K562 (cell line): ENCODE results near the gene MEIG1.

Source experiments
- CTCF ChIP-seq, 3 experiments: IDR thresholded peaks in 2 of 3; conservative IDR thresholded peaks in 1 of 3; 2 replicates each; pipeline ENCODE4 v1.5.1; 2011 to 2012; ENCODE audit warnings: low read length in 3 of 3, mild to moderate bottlenecking in 3 of 3, control low read depth in 2 of 3, improper control_type of control experiment in 1 of 3, inconsistent platforms in 1 of 3, low read depth in 1 of 3, mixed read lengths in 1 of 3, moderate library complexity in 1 of 3; ENCODE audit not compliant: insufficient read depth in 2 of 3
- FOXM1 ChIP-seq, 2 experiments: fragments of 450-650 bp in 1 of 2; sonication (generic) in 1 of 2; formaldehyde crosslinking in 1 of 2; IDR thresholded peaks; 2 replicates each; pipeline versions ENCODE4 v1.6.1 to v1.9.0; 2017 to 2022; ENCODE audit warnings: low read depth in 2 of 2, mild to moderate bottlenecking in 2 of 2, missing genetic modification reagents in 1 of 2, moderate library complexity in 1 of 2
- GABPB1 ChIP-seq: sonication (generic); formaldehyde crosslinking; IDR thresholded peaks from 2 replicates; pipeline ENCODE4 v1.8.0; 2022; ENCODE audit warnings: mild to moderate bottlenecking, missing genetic modification reagents
- HBP1 ChIP-seq: fragments of 450-650 bp; formaldehyde crosslinking; IDR thresholded peaks from 2 replicates; pipeline ENCODE4 v1.4.0; 2022; ENCODE audit warnings: missing genetic modification characterization
- MCM2 ChIP-seq: fragments of 450-650 bp; IDR thresholded peaks from 2 replicates; pipeline ENCODE4 v1.6.1; 2017; ENCODE audit warnings: low read depth, mild to moderate bottlenecking
- POLR2AphosphoS2 ChIP-seq: IDR thresholded peaks from 2 replicates; pipeline ENCODE4 v1.6.1; 2012; ENCODE audit warnings: low read length, improper control_type of control experiment
- REST ChIP-seq, 2 experiments: fragments of 450-650 bp; formaldehyde crosslinking in 1 of 2; IDR thresholded peaks; 2 replicates each; pipeline versions ENCODE4 v1.4.0 to v1.6.1; 2014 to 2020; ENCODE audit warnings: mild to moderate bottlenecking in 2 of 2, borderline replicate concordance in 1 of 2, low read depth in 1 of 2
- SAFB ChIP-seq: fragments of 200-400 bp; formaldehyde crosslinking; IDR thresholded peaks from 2 replicates; pipeline ENCODE4 v1.6.1; 2017; ENCODE audit warnings: low read depth, low read length, borderline replicate concordance
- SP1 ChIP-seq: sonication (generic); formaldehyde crosslinking; IDR thresholded peaks from 2 replicates; pipeline ENCODE4 v1.8.1; 2022; ENCODE audit warnings: mild to moderate bottlenecking, missing genetic modification reagents
- TAF1 ChIP-seq: IDR thresholded peaks from 2 replicates; pipeline ENCODE4 v1.6.1; 2011; ENCODE audit warnings: mild to moderate bottlenecking, low read length, moderate library complexity; ENCODE audit not compliant: insufficient read depth, control insufficient read depth, severe bottlenecking; ENCODE audit errors: extremely low read depth
- ZC3H4 ChIP-seq: sonication (generic); formaldehyde crosslinking; IDR thresholded peaks from 2 replicates; pipeline ENCODE4 v1.9.0; 2021; ENCODE audit warnings: missing genetic modification reagents, borderline replicate concordance

- TF ChIP-seq SAFB = no peak
- no peak for TF ChIP-seq REST (IDR thresholded peaks at IDR 0.05; ENCODE audit: borderline replicate concordance)
- no peak for TF ChIP-seq REST (CRISPR knock-in tag; IDR thresholded peaks at IDR 0.05; ENCODE audit: low read depth)
- TF ChIP-seq ZC3H4 = no peak
- no peak for TF ChIP-seq HBP1 (CRISPR knock-in tag)
- TF ChIP-seq CTCF (IDR thresholded peaks at IDR 0.05 in 2 of 3, conservative IDR thresholded peaks at IDR 0.05 in 1 of 3; ENCODE audit: insufficient read depth in 2 of 3, low read depth in 1 of 3, low read length in 3 of 3) = no peak
- no peak for TF ChIP-seq TAF1
- no peak for TF ChIP-seq GABPB1
- TF ChIP-seq SP1 (CRISPR knock-in tag) = no peak
- TF ChIP-seq POLR2AphosphoS2 = no peak
- no peak for TF ChIP-seq FOXM1 (IDR thresholded peaks at IDR 0.05; ENCODE audit: low read depth)
- no peak for TF ChIP-seq FOXM1 (CRISPR knock-in tag; IDR thresholded peaks at IDR 0.05; ENCODE audit: low read depth)
- TF ChIP-seq MCM2 = no peak
Observed at GRCh38 chr10:14930610-14931009, 28.6 kb upstream of the MEIG1 start.
